HepG2 (cell line): ENCODE measurements around the gene UBE2I. TPM values are rescaled to one million over a fixed set of nuclear protein-coding genes. Genes with fewer than 3 reads are reported as not detected.

ENCODE experiments used
- DNMT1 ChIP-seq: sonication (generic); formaldehyde crosslinking; IDR thresholded peaks from 2 replicates; pipeline ENCODE4 v1.5.1; 2020; ENCODE audit warnings: mild to moderate bottlenecking, missing genetic modification reagents
- FOSL1 ChIP-seq: sonication (generic); formaldehyde crosslinking; IDR thresholded peaks from 2 replicates; pipeline ENCODE4 v1.9.0; 2021; ENCODE audit warnings: missing genetic modification reagents, borderline replicate concordance
- HDAC1 ChIP-seq: sonication (generic); formaldehyde crosslinking; IDR thresholded peaks from 2 replicates; pipeline ENCODE4 v1.5.1; 2020; ENCODE audit warnings: mild to moderate bottlenecking, missing genetic modification reagents
- MEIS2 ChIP-seq: sonication (generic); formaldehyde crosslinking; IDR thresholded peaks from 2 replicates; pipeline ENCODE4 v1.9.0; 2021; ENCODE audit warnings: mild to moderate bottlenecking, missing genetic modification reagents
- MYPOP ChIP-seq: sonication (generic); formaldehyde crosslinking; IDR thresholded peaks from 2 replicates; pipeline ENCODE4 v1.8.1; 2023; ENCODE audit warnings: mild to moderate bottlenecking, moderate library complexity, missing genetic modification reagents
- PTBP1 ChIP-seq: fragments of 200-400 bp; formaldehyde crosslinking; IDR thresholded peaks from 2 replicates; pipeline ENCODE4 v1.6.1; 2018; ENCODE audit warnings: low read length, low read depth; ENCODE audit not compliant: poor library complexity, severe bottlenecking
- RAD21 ChIP-seq: fragments of 450-650 bp; formaldehyde crosslinking; IDR thresholded peaks from 2 replicates; pipeline ENCODE4 v1.5.0; 2020; ENCODE audit warnings: mild to moderate bottlenecking
- SMARCE1 ChIP-seq: fragments of 450-650 bp; IDR thresholded peaks from 2 replicates; pipeline ENCODE4 v1.6.1; 2017; ENCODE audit warnings: borderline replicate concordance
- SRSF4 ChIP-seq: fragments of 200-400 bp; formaldehyde crosslinking; IDR thresholded peaks from one replicate; pipeline ENCODE4 v1.6.1; 2018; ENCODE audit warnings: mild to moderate bottlenecking, low read depth, low read length, moderate library complexity; ENCODE audit not compliant: poor library complexity, severe bottlenecking
- ZBED4 ChIP-seq: sonication (generic); formaldehyde crosslinking; IDR thresholded peaks from 2 replicates; pipeline ENCODE4 v1.4.0; 2020; ENCODE audit warnings: missing genetic modification reagents, borderline replicate concordance
- ZBTB26 ChIP-seq: IDR thresholded peaks from 2 replicates; pipeline ENCODE4 v1.6.1; 2016; ENCODE audit warnings: missing compliant biosample characterization, missing genetic modification reagents, borderline replicate concordance
- ZBTB49 ChIP-seq: sonication (generic); formaldehyde crosslinking; IDR thresholded peaks from 2 replicates; pipeline ENCODE4 v1.4.0; 2020; ENCODE audit warnings: missing genetic modification reagents, borderline replicate concordance
- ZC3H13 ChIP-seq: sonication (generic); formaldehyde crosslinking; IDR thresholded peaks from 2 replicates; pipeline ENCODE4 v1.8.1; 2023; ENCODE audit warnings: mild to moderate bottlenecking, missing genetic modification reagents, moderate library complexity
- ZNF710 ChIP-seq: sonication (generic); formaldehyde crosslinking; IDR thresholded peaks from 2 replicates; pipeline ENCODE4 v1.5.0; 2020; ENCODE audit warnings: mild to moderate bottlenecking, missing genetic modification reagents, borderline replicate concordance
- ZNF784 ChIP-seq: sonication (generic); formaldehyde crosslinking; IDR thresholded peaks from 2 replicates; pipeline ENCODE4 v1.5.1; 2020; ENCODE audit warnings: missing genetic modification reagents, mild to moderate bottlenecking, borderline replicate concordance
- ZSCAN29 ChIP-seq: sonication (generic); formaldehyde crosslinking; conservative IDR thresholded peaks from 2 replicates; pipeline ENCODE4 v1.4.0; 2020; ENCODE audit warnings: mild to moderate bottlenecking, missing genetic modification reagents
- polyA plus RNA-seq, 8 experiments: library from polyadenylated mRNA; depleted of rRNA in 3 of 8; stranded (reverse) in 7 of 8; unstranded in 1 of 8; fragments of >200 nt; fragmentation: Illumina TruSeq in 4 of 8; extraction: Trizol in 4 of 8; gene quantifications; 2 replicates each; pipeline versions ENCODE4 v1.2.1 to v1.2.3, GENCODE V29; 2011 to 2016; ENCODE audit warnings: low read depth in 4 of 8, missing spikeins in 1 of 8, mixed read lengths in 1 of 8; ENCODE audit not compliant: insufficient read depth in 1 of 8
- total RNA-seq, 5 experiments: library from RNA; depleted of rRNA; stranded (reverse); fragments of >200 nt; fragmentation: Illumina TruSeq; extraction: Trizol; gene quantifications; 2 replicates each; pipeline ENCODE4 v1.2.3, GENCODE V29; 2016; ENCODE audit warnings: low read depth in 1 of 5

The UBE2I gene
- total and polyA plus RNA-seq, 2 of the 13 experiments (the other 11 are each of a cell fraction or from before 2014, with no cell fraction given), result 75.8 to 98.9 TPM

- TF ChIP-seq RAD21 (CRISPR knock-in tag) (no peak), ZSCAN29 (CRISPR knock-in tag) (0 out of 2 replicates have a peak, but pooled peaks have one; percentile 50), SRSF4 (no peak), ZNF710 (CRISPR knock-in tag) (no peak), ZBTB49 (CRISPR knock-in tag) (no peak), PTBP1 (no peak), FOSL1 (CRISPR knock-in tag) (no peak), MYPOP (CRISPR knock-in tag) (no peak), ZNF784 (CRISPR knock-in tag) (no peak), ZBTB26 (CRISPR knock-in tag) (no peak), SMARCE1 (no peak), MEIS2 (CRISPR knock-in tag) (no peak; the same call in 1 of the 2 replicates), ZBED4 (peak; percentile 59; the same call in 1 of the 2 replicates), ZC3H13 (CRISPR knock-in tag) (no peak), DNMT1 (no peak), HDAC1 (CRISPR knock-in tag) (peak; percentile 45; the same call in 1 of the 2 replicates)
Observed at GRCh38 chr16:1299012-1299867, 10.2 kb upstream of the UBE2I start (continued).
